Epithelial cell of esophagus (primary cell): ENCODE data around the gene PCDHGA1.

Experiments
- DNase-seq: peaks from one replicate; pipeline ENCODE4 v3.0.0; 2010; ENCODE audit warnings: low read depth
- H3K4me3 ChIP-seq: 2 replicates; pipeline ENCODE4 v1.5.1; 2011; ENCODE audit warnings: mild to moderate bottlenecking, low read length, control low read depth
- CTCF ChIP-seq: IDR thresholded peaks from 2 replicates; pipeline ENCODE4 v1.5.1; 2011; ENCODE audit warnings: low read depth, mild to moderate bottlenecking, low read length, control low read depth, inconsistent platforms; ENCODE audit not compliant: insufficient read depth; ENCODE audit errors: missing control alignments

Gene PCDHGA1

GRCh38 chr5:141465351-141465750 is 135.0 kb downstream of the PCDHGA1 start:
- H3K4me3 ChIP-seq: no peak overlapping the region
- TF ChIP-seq CTCF: no peak
- DNase-seq: no peak

GRCh38 chr5:141475625-141476131 is 145.4 kb downstream of the PCDHGA1 start, which contains the start of gene PCDHGC3:
PCDHGC3 (plus strand) TSS chr5:141475966; CDS start chr5:141476117, 151 bp downstream.
- DNase-seq: peak; percentile 94
- peak; percentile 42 for TF ChIP-seq CTCF
- H3K4me3 ChIP-seq: peak within 1 kb of the TSS; percentile 92

- no peak for TF ChIP-seq CTCF
- H3K4me3 ChIP-seq: peak overlapping the region; percentile 92
- peak; percentile 71 for DNase-seq
These were observed 146.0 kb downstream of the PCDHGA1 start for GRCh38 chr5:141476132-141476911.

- DNase-seq: no peak
- peak overlapping the region; percentile 92 for H3K4me3 ChIP-seq
- TF ChIP-seq CTCF: no peak
These were observed 146.8 kb downstream of the PCDHGA1 start for GRCh38 chr5:141477044-141477575.

- H3K4me3 ChIP-seq: peak overlapping the region; percentile 21
- no peak for DNase-seq
- no peak for TF ChIP-seq CTCF
These were observed 147.5 kb downstream of the PCDHGA1 start for GRCh38 chr5:141477815-141478214.

GRCh38 chr5:141478321-141478945 is 148.1 kb downstream of the PCDHGA1 start:
- DNase-seq: peak; percentile 76
- H3K4me3 ChIP-seq: peak overlapping the region; percentile 21
- peak; percentile 65 for TF ChIP-seq CTCF
